GM18505 (cell line): ENCODE results near the gene RPS6KA6.

ENCODE experiments used
- ATAC-seq: cut with Tn5 transposase; IDR thresholded peaks from one replicate; pipeline ENCODE4 v1.9.1; 2021; ENCODE audit not compliant: unreplicated experiment
- POLR2A ChIP-seq: IDR thresholded peaks from 4 replicates; pipeline ENCODE4 v1.6.1; 2011; ENCODE audit warnings: borderline replicate concordance; ENCODE audit not compliant: insufficient read depth, insufficient read length; ENCODE audit errors: extremely low read depth

RPS6KA6 gene

DNA sequence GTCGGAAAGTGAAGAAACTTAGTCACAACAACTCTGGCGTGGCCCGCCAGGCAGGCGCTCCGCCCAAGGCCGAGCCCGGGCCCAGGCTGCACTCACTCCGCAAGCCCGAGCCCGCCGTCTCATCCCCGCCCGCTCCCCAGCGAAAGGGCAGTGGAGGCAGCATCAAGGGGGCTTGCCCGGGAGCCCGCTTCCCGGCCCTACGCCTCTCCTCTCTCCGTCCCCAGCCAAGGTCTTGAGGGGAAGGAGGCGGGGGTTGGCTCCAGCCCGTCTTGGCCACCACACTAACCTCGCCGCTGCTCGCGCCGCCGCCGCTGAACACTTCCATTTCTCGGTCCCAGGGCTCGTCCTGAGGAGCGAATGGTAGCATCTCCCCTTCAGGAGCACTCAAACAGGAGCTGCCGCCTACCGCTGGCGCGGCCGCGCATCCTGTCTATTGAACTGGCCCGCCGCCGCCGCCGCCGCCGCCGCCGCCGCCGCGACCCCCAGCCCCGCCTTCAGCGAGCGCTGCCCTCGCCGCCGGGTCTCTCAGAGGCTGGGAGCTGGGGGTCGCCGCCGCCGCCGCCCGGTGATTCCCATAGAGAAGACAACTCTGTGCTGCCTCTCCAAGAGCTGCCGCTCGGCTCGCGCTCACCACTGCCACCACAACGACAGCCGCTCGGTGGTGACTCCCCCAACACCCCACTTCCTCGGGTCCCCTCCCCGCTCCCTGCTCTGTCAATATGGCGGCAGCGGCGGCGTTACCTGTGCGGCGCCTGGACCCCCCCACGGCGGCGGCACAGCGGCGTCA lies at the start of gene RPS6KA6:
RPS6KA6 (minus strand) TSS at position 667 of the 787 bp plus-strand sequence; CDS start at position 367, 300 bp downstream.
- TF ChIP-seq POLR2A: no peak
- no peak for ATAC-seq

DNA sequence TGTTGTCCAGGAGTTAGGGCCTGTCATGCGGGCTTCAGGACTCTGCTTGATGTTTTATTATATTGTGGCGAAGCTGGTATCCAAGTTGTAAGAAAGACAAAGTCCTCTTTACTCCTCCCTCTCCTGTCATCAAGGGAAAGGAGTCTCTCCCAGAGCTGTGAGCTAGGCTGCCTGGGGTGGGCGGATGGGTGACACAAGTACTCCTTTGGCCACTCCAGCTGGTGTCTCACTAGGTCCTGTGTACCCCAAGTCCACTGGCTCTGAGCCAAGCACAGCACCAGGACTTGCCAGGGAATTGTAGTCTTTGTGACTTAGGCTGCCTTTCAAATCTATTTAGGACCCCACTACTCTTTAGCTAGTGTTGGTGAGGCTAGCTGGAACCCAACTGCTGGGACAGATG lies 36.7 kb upstream of the RPS6KA6 start:
- no peak for ATAC-seq
- TF ChIP-seq POLR2A: no peak

GRCh38 chrX:84223261-84223660 lies 35.3 kb upstream of the RPS6KA6 start:
- TF ChIP-seq POLR2A: no peak
- no peak for ATAC-seq

- ATAC-seq: no peak
- TF ChIP-seq POLR2A: no peak
Measured at GRCh38 chrX:84221181-84221580, 33.2 kb upstream of the RPS6KA6 start.

- ATAC-seq: no peak
- no peak for TF ChIP-seq POLR2A
Measured at GRCh38 chrX:84219551-84219950, 31.6 kb upstream of the RPS6KA6 start.

GRCh38 chrX:84218726-84219125 lies 30.7 kb upstream of the RPS6KA6 start:
- ATAC-seq: no peak
- no peak for TF ChIP-seq POLR2A

GRCh38 chrX:84216881-84217280 lies 28.9 kb upstream of the RPS6KA6 start:
- ATAC-seq: no peak
- TF ChIP-seq POLR2A: no peak

DNA sequence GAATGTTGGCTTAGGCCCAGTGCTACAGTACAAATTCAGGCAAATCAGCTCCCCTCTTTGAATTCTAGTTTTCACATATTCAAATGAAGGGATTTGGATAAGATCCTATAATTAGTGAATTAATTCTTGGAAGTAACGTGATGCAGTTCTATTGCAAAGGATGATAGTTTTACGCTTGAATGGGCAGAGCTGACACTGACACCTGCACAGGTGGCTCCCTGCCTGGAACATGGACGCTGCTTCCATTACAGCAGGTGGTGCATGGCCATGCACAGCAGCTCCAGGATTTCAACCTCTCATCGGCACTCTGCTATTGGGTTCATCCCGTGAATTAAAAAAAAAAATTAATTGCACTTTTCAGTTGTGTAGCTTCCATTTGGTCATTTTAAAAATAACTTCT lies 28.4 kb upstream of the RPS6KA6 start:
- no peak for ATAC-seq
- no peak for TF ChIP-seq POLR2A

GRCh38 chrX:84205276-84205675 lies 17.3 kb upstream of the RPS6KA6 start:
- no peak for ATAC-seq
- TF ChIP-seq POLR2A: no peak

GRCh38 chrX:84199688-84200087 lies 11.7 kb upstream of the RPS6KA6 start:
- no peak for TF ChIP-seq POLR2A
- ATAC-seq: no peak

DNA sequence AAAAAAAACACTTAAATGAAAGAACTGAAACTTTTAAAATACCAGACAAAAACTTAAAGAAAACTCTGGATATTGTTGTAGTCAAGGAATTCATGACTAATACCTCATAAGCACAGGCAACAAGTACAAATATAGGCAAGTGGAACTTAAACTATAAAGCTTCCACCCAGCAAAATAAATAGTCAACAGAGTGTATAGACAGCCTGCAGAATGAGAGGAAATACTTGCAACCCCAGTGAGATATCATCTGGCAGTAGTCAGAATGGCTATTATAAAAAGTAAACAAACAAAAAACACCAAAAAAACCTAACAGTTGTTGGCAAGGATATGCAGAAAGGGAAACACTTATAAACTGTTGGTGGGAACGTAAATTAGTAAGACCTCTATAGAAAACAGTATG lies 9.6 kb upstream of the RPS6KA6 start:
- no peak for TF ChIP-seq POLR2A
- ATAC-seq: no peak

DNA sequence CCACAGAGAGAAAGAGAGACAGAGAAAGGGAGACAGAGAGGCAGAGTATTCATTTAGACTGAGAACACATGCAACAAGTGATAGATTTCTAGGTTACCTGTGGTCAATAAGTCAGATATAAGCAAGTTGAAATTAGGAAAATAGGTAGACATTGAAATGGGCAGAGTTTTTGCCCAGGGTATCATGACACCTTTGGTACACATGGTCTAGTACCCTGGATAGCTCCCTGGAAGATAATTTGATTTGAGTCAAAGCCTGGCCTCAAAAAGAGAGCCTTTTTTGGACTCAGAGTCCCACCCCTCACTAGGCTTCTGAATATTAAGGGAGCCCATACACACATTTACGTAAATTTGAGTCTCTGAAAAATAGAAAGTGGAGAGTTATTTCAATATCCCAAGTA lies 4.0 kb upstream of the RPS6KA6 start:
- ATAC-seq: no peak
- TF ChIP-seq POLR2A: no peak

- no peak for ATAC-seq
- no peak for TF ChIP-seq POLR2A
Measured at GRCh38 chrX:84189125-84189524, 1.1 kb upstream of the RPS6KA6 start.

DNA sequence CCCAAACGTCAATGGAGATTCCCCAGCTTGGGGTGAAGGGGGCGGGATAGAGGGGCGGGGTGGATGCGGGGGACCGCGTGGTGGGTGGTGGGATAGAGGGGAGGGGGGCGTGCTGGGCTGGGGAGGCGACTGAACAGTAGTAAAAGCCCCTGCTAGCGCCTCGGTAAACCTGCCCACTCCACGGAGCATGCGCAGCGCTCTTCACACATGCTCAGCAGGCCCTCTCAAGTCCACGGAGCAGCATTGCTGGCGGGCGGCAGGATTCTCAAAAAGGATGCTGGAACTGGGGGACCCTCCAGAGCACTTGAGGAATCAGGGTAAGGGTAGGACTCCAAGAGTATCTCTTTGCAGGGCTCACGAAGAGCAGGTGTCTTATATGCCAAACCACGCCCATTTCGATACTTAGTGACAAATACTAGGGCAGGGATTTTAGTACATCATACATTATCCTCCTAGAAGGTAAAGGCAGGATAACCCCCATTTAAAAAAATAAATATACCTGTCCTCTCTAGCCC lies 378 bp upstream of the RPS6KA6 start:
- no peak for TF ChIP-seq POLR2A
- no peak for ATAC-seq
